Forelimb muscle (tissue), 1 donor: ENCODE results near the gene SLX4. TPM values are rescaled to one million over a fixed set of nuclear protein-coding genes. Genes with fewer than 3 reads are reported as not detected.

ENCODE experiments used
- DNase-seq: peaks from one replicate; pipeline ENCODE4 v3.0.0-alpha.2; 2013; ENCODE audit warnings: low read depth
- polyA plus RNA-seq: library from polyadenylated mRNA; unstranded; fragments of 120-200 nt; gene quantifications from one replicate; pipeline ENCODE4 v1.2.1, GENCODE V29; 2013; ENCODE audit not compliant: insufficient read length

The SLX4 gene
- polyA plus RNA-seq, 1 donor, result 4.5 TPM

DNA sequence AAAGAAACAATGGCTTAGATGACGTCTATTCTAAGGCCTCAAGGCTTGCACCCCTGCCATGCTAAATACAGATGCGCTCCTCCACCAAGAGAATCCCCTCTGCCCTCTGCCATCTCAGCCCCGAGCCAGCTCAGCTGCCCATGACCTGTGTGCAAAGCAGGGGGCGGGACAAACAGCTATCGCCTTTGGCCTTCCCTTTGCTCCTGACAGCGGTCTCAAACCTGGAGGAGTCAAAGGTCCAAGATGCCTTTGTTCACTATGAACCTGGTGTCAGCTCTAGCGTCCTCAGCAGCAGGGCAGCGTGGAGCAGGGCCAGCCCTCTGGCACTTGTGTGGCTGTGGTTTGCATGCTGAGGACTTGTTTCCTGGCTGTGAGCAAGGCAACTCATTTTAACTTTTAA lies 12.3 kb downstream of the SLX4 start:
- DNase-seq, result no peak

- DNase-seq, result no peak
Observed at GRCh38 chr16:3598236-3598635, 13.2 kb downstream of the SLX4 start.

- no peak for DNase-seq
Observed at GRCh38 chr16:3597676-3598075, 13.7 kb downstream of the SLX4 start.

GRCh38 chr16:3597226-3597625 lies 14.2 kb downstream of the SLX4 start:
- no peak for DNase-seq

GRCh38 chr16:3596101-3596861 lies 15.1 kb downstream of the SLX4 start:
- no peak for DNase-seq

DNA sequence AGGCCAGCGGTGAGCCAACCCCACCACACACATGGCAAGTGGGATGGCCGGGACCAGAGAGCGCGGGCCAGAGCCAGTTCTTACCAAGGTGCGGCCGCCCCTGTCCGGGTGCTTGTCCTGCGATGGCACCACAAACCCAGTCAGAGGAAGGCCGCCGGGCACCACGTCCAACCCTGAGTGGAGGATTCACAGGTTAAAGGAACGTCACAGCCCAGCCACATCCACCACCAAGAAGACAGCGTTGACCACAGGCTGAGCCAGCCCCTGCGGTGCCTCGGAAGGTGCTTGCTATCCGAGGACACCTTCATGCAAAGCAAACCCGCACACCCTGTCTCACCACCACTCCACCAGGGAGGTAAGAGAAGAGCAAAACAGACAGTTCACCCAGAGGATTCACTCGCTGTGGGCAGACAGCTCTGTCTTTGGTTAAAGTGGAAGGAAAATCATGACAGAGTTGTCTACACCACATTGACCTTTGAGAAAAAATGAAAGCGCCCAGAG lies 15.8 kb downstream of the SLX4 start:
- no peak for DNase-seq

GRCh38 chr16:3595110-3595486 lies 16.3 kb downstream of the SLX4 start:
- no peak for DNase-seq

DNA sequence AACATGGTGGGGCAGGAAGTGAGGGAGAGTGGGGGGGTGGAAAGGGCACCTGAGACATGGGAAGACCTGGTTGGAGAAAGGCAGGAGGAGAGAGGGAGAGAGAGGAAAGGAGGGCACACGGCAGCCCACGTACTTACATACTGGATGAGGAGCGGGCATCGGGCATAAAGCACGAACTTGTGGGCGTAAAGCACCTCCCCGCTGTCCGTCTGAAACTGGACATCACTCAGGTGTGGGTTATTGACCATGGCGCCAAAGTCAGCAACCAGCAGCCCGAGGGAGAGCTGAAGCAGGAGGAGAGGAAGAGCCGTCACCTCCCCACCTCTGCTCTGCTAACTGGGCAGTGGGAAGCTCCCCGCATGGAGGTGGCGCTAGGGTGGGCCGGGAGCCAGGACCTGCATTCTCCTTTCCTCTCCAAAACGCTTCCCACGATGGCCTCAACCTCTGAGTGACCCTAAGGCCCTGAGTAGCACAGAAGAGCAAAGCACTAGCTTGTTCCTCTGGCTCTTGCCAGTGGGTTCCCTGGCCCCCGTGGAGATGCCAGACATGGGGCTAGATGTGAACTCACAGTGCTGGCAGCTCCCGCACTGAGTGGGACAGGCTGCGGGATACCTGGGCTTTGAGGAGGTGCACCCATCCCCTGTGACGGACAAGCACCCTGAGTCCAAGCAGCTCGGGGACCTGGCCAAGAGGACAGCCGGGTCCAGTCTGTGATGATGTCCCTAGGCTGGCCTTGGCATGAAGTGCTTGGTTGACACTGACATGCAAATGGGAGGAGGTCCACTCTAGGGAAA lies 16.9 kb downstream of the SLX4 start:
- no peak for DNase-seq

- DNase-seq, result no peak
Observed at GRCh38 chr16:3592559-3592958, 18.8 kb downstream of the SLX4 start.

GRCh38 chr16:3591991-3592390 lies 19.4 kb downstream of the SLX4 start:
- no peak for DNase-seq

DNA sequence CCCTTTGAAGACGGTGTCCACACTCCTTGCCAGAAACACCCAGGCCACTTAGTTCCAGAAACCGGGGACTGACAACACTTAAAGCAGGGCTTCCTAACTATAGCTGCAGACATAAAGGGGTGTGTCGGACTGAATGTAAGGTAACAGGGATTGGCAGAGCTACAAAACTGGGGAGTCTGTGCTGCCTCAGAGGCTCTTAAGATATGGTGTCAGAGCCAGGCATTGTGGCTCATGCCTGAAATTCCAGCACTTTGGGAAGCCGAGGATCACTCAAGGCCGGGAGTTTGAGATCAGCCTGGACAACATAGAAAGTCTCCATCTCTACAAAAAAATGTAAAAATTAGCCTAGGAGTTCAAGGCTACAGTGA lies 20.0 kb downstream of the SLX4 start:
- no peak for DNase-seq

- DNase-seq, result no peak
Observed at GRCh38 chr16:3590736-3591435, 20.5 kb downstream of the SLX4 start.

DNA sequence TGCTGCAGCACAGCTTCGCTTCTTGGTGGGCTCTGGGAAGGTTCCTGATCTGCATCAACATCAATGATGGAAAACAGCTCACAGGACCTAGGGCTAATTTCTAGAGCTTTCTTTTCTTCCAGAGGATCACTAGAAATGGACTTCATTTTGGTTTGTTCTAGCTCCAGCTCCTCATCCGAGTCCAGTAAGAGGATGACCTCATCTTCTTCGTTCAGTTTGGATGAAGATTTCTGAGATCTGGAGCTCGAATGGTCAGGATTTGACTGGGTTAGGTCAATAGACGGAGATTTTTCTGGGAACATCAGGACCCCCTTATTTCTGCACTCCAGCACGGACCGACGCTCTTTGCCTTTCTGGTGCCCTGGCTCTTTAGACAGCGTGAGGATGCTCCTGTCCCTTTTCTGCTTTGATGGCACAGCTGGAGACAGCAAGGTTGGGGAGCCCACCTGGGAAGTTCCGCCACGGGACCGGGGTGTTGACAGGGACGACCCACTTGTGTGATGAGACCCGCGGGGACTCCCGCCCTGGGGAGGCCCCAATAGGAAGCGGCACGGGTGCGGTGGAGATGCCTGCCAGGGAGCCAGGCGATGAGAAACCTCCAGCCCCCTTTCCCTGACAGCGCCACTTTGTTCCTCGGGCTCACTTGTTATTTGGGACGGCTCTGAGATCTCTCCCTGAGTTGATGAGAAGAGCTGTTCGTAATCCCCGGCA lies 21.3 kb downstream of the SLX4 start:
- no peak for DNase-seq

DNA sequence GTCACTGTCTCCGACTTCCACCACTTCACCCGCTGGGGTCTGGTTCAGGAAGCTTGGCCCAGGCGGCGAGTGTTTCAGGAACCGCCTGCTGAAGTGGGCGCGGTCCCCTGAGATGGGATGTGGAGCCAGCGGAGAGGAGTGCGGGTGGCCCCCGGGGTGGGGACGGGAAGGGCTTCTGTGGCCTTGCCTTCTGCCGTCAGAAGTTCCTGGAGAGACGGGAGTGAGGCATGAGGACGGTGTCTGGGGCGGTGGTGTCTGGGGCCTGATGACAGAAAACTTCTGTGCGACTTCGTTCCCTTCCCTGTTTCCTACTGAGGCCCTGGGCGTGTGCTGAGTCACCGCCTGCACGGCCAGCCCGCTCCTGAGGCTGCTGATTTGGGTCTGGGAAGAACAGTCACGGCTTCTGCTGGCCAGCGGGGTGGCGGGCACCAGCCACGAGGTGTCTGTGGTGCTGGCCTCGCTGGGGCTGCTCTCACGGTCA lies 21.9 kb downstream of the SLX4 start:
- DNase-seq, result no peak

GRCh38 chr16:3589001-3589400 lies 22.4 kb downstream of the SLX4 start:
- DNase-seq, result no peak

DNA sequence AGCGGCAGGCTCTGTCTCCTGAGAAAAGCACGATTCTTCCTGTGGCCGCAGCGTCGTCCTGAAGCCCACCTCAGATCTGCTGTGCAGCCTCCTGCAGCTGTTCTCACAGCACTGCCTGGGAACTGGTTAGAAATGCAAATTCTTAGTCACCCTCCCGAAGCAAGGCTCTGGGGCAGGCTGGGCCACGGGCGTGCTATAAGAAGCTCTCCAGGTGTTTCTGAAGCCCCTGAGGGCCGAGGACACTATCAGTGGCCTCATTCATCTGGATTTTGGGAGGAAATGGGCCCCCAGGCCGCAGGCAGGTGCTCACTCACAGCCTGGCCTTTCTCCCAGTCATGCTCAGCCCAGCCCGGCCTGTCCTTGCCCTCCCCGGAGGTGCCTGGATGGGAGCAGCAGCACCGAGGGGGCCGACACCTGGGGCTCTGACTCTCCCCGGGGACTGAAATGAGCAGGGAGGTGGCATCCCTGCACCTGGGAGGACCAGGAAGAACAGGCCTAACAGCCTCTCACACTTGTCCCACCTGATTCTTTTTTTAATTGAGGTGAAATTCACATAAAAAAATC lies 23.8 kb downstream of the SLX4 start:
- no peak for DNase-seq

DNA sequence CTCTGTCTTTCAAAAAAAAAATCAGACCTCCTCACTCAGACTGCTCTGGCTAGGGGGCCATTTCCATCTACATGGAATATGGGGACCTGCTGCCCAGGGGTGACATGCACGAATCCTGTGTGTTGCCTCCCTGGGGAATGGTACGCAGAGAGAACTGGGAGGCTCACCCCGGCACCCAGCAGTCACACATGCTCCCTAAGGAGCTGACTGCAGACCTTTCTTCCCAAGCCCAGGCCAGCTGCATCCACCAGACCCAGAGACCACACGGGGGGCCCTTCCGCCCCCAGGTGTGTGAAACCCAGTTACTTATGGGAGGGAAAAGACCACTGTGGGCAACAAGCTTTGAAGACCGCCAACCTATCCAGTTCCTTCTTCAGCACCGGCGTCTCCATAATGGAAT lies 27.0 kb downstream of the SLX4 start:
- DNase-seq, result no peak

DNA sequence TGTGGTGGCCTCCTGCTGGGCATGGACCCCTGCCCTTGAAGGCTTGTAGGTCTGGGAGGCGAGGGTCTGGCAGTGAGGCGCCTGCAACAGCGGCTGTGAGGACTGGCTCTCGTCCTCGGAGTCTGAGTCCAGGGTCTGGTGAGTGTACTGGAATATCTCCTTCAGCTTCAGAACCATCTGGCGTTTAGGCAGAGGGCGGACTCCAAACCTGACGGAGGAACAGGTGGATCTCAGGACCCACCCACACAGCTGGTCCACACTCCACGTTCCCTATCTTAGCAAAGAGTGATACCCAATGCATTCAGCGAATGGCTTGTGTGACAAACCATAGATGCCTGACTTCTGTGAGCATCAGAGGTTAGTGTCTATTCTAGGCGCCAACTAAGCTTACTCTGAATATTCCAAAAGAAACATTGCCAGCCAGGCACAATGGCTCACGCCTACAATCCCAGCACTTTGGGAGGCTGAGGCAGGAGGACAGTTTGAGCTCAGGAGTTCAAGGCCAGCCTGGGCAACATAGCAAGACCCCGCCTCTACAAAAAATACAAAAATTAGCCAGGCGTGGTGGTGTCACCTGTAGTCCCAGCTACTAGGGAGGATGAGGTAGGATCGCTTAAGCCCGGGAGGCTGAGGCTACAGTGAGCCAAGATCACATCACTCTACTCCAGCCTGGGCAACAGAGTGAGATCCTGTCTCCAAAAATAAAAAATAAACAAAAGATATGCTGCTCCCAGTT lies 27.9 kb downstream of the SLX4 start:
- DNase-seq, result no peak

- no peak for DNase-seq
Observed at GRCh38 chr16:3582276-3583165, 28.9 kb downstream of the SLX4 start.

- DNase-seq, result no peak
Observed at GRCh38 chr16:3581392-3581791, 30.0 kb downstream of the SLX4 start.
